A673 (cell line): ENCODE measurements around the gene TBC1D2B. TPM values are rescaled to one million over a fixed set of nuclear protein-coding genes. Genes with fewer than 3 reads are reported as not detected.
A peak's percentile ranks its signal among the peaks of the same experiment; 100 is the strongest.

Source experiments
- BruUV-seq: library from RNA; stranded (reverse); fragments of 400-500 nt; replicated peaks from 2 replicates; lab custom pipeline; 2021; lab: Mats Ljungman, UMichigan
- CTCF ChIA-PET: fragments of 300-600 bp; sonication (Branson Sonifier 250); formaldehyde crosslinking; loops from one replicate; lab custom pipeline; 2022; ENCODE audit warnings: antibody characterized with exemption; lab: Charles Lee
- POLR2A ChIA-PET: fragments of 300-600 bp; sonication (Branson Sonifier 250); formaldehyde crosslinking; loops from one replicate; lab custom pipeline; 2022; ENCODE audit warnings: antibody characterized with exemption; ENCODE audit not compliant: low non-redundant PET; lab: Charles Lee
- DNase-seq: peaks from one replicate; pipeline ENCODE4 v3.0.0-alpha.2; 2015; ENCODE audit warnings: low spot score
- H3K27ac ChIP-seq: fragments of 200-600 bp; sonication (generic); 2 replicates; pipeline ENCODE4 v1.5.1; 2016; ENCODE audit warnings: mixed run types, low read depth, mild to moderate bottlenecking, mixed read lengths, antibody characterized with exemption, low read length; ENCODE audit not compliant: poor library complexity, severe bottlenecking
- H3K27me3 ChIP-seq: fragments of 200-600 bp; sonication (generic); replicated peaks from 2 replicates; pipeline ENCODE4 v1.6.1; 2017; ENCODE audit warnings: mixed run types, low read depth, mild to moderate bottlenecking, mixed read lengths, antibody characterized with exemption, low read length; ENCODE audit not compliant: insufficient read depth, poor library complexity
- H3K36me3 ChIP-seq: fragments of 200-600 bp; sonication (generic); 2 replicates; pipeline ENCODE4 v1.6.1; 2016; ENCODE audit warnings: mixed run types, mild to moderate bottlenecking, mixed read lengths, antibody characterized with exemption, low read length; ENCODE audit not compliant: insufficient read depth, poor library complexity, severe bottlenecking
- H3K4me1 ChIP-seq: fragments of 200-600 bp; sonication (generic); 2 replicates; pipeline ENCODE4 v1.6.1; 2017; ENCODE audit warnings: mixed run types, mild to moderate bottlenecking, mixed read lengths, antibody characterized with exemption, low read length; ENCODE audit not compliant: insufficient read depth, poor library complexity, severe bottlenecking
- H3K4me3 ChIP-seq: fragments of 200-600 bp; sonication (generic); 2 replicates; pipeline ENCODE4 v1.5.1; 2016; ENCODE audit warnings: low read depth, mixed run types, mild to moderate bottlenecking, mixed read lengths, low read length; ENCODE audit not compliant: poor library complexity, severe bottlenecking
- H3K9me3 ChIP-seq: fragments of 200-600 bp; sonication (generic); 2 replicates; pipeline ENCODE4 v1.6.1; 2016; ENCODE audit warnings: mixed run types, low read depth, mild to moderate bottlenecking, mixed read lengths, antibody characterized with exemption, low read length; ENCODE audit not compliant: poor library complexity, severe bottlenecking
- CTCF ChIP-seq: fragments of 300-800, 200-600 bp; sonication (generic); conservative IDR thresholded peaks from 2 replicates; pipeline ENCODE4 v1.5.1; 2017; ENCODE audit warnings: low read depth, mild to moderate bottlenecking, antibody characterized with exemption, low read length, moderate library complexity, mixed read lengths
- EZH2 ChIP-seq: fragments of 200-600 bp; sonication (generic); IDR thresholded peaks from 2 replicates; pipeline ENCODE4 v1.6.1; 2017; ENCODE audit warnings: borderline replicate concordance, low read depth, mild to moderate bottlenecking, mixed read lengths, antibody characterized with exemption, low read length; ENCODE audit not compliant: poor library complexity, severe bottlenecking
- intact Hi-C: fragments of 100-400 bp; cut with micrococcal nuclease; formaldehyde crosslinking; loops from one replicate; pipeline ENCODE4 v1.10.0; 2022; ENCODE audit not compliant: unreplicated experiment
- total RNA-seq: library from RNA; stranded (reverse); gene quantifications from 2 replicates; pipeline ENCODE4 v1.2.3, GENCODE V29; 2021

Gene TBC1D2B
- total RNA-seq, 1 experiment from 2014 or later: 26.0 TPM

GRCh38 chr15:78087951-78088772, 10.7 kb upstream of the TBC1D2B start:
- ChIA-PET CTCF (no interaction called here), POLR2A (no interaction called here)
- Histone ChIP-seq H3K4me1 (peaks cover 21% of the 10 kb centered on the region), H3K9me3 (no peaks in the 10 kb centered on the region), H3K36me3 (no peaks in the 10 kb centered on the region), H3K27me3 (no peaks in the 10 kb centered on the region), H3K4me3 (no peak overlapping the region), H3K27ac (no peak overlapping the region)
- no peak for TF ChIP-seq EZH2
- TF ChIP-seq CTCF: no peak
- BruUV-seq: no TSS peak
- intact Hi-C loops: no loop called here
- DNase-seq: no peak

GRCh38 chr15:78085928-78086327, 8.4 kb upstream of the TBC1D2B start:
- intact Hi-C loops: no loop called here
- no peaks in the 10 kb centered on the region for H3K27me3 ChIP-seq
- no TSS peak for BruUV-seq
- peaks cover 21% of the 10 kb centered on the region for H3K4me1 ChIP-seq
- peak overlapping the region; percentile 80 for H3K27ac ChIP-seq
- H3K9me3 ChIP-seq: no peaks in the 10 kb centered on the region
- H3K36me3 ChIP-seq: no peaks in the 10 kb centered on the region
- ChIA-PET CTCF (no interaction called here), POLR2A (no interaction called here)
- TF ChIP-seq EZH2 (no peak), CTCF (no peak)
- no peak overlapping the region for H3K4me3 ChIP-seq
- peak; percentile 42 for DNase-seq

- intact Hi-C loops: no loop called here
- ChIA-PET CTCF (no interaction called here), POLR2A (no interaction called here)
- no peak for TF ChIP-seq EZH2
- TF ChIP-seq CTCF: no peak
- no peaks in the 10 kb centered on the region for H3K9me3 ChIP-seq
- peaks cover 21% of the 10 kb centered on the region for H3K4me1 ChIP-seq
- no peak for DNase-seq
- no peak overlapping the region for H3K4me3 ChIP-seq
- no peak overlapping the region for H3K27ac ChIP-seq
- H3K27me3 ChIP-seq: no peaks in the 10 kb centered on the region
- H3K36me3 ChIP-seq: no peaks in the 10 kb centered on the region
- no TSS peak for BruUV-seq
Measured at GRCh38 chr15:78084449-78084750, 6.9 kb upstream of the TBC1D2B start.
